AG09309 (cell line): ENCODE measurements around the gene ARHGAP22.

ENCODE experiments used
- DNase-seq: peaks from one replicate; pipeline ENCODE4 v3.0.0-alpha.2; 2010; ENCODE audit warnings: low read depth
- H3K4me3 ChIP-seq: 2 replicates; pipeline ENCODE4 v1.5.1; 2011; ENCODE audit warnings: mild to moderate bottlenecking, low read depth, low read length, moderate library complexity; ENCODE audit not compliant: control insufficient read depth
- CTCF ChIP-seq: IDR thresholded peaks from 2 replicates; pipeline ENCODE4 v1.5.1; 2011; ENCODE audit warnings: mild to moderate bottlenecking, low read depth, low read length, inconsistent platforms; ENCODE audit not compliant: insufficient read depth, control insufficient read depth; ENCODE audit errors: missing control alignments

Gene ARHGAP22

GRCh38 chr10:48587819-48588218 lies 17.1 kb downstream of the ARHGAP22 start:
- no peak for TF ChIP-seq CTCF
- DNase-seq, result no peak
- H3K4me3 ChIP-seq, result no peak overlapping the region

- H3K4me3 ChIP-seq, result no peak overlapping the region
- no peak for DNase-seq
- TF ChIP-seq CTCF, result no peak
Observed at GRCh38 chr10:48587101-48587500, 17.8 kb downstream of the ARHGAP22 start.

- no peak overlapping the region for H3K4me3 ChIP-seq
- no peak for DNase-seq
- TF ChIP-seq CTCF, result no peak
Observed at GRCh38 chr10:48582970-48583369, 21.9 kb downstream of the ARHGAP22 start.

GRCh38 chr10:48580236-48580635 lies 24.6 kb downstream of the ARHGAP22 start:
- no peak for DNase-seq
- no peak for TF ChIP-seq CTCF
- no peak overlapping the region for H3K4me3 ChIP-seq

- TF ChIP-seq CTCF, result no peak
- peak; percentile 11 for DNase-seq
Observed at GRCh38 chr10:48579251-48579960, 25.5 kb downstream of the ARHGAP22 start.

GRCh38 chr10:48577158-48577557 lies 27.7 kb downstream of the ARHGAP22 start:
- no peak overlapping the region for H3K4me3 ChIP-seq
- no peak for TF ChIP-seq CTCF
- no peak for DNase-seq

More at GRCh38 chr10:48579251-48579960, 25.5 kb downstream of the ARHGAP22 start:
- H3K4me3 ChIP-seq, result no peak overlapping the region
